Measurements from ENCODE around the gene KCNK6. TPM values are rescaled to one million over a fixed set of nuclear protein-coding genes. Genes with fewer than 3 reads are reported as not detected.

KCNK6 gene
- total and polyA plus RNA-seq, 4 donors, result 1.2 to 4.6 (median 2.7) TPM

DNA sequence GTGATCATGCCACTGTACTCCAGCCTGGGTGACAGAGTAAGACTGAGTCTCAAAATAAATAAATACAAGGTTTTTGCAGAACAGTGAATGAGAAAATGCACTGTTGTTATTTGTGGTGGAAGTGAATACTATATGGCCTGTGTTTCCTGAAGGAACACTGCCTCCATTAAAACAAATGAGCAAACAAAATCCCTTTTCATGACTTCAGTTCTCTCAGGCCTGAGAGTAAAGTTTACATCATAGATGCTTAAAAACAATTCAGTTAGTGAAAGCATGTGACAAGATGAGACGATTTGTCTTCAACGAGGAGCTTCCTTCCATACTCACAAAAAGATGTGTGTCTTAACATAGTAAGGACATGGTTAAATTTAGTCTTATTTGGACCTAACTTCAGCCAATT is 40.9 kb upstream of the KCNK6 start:
- no peak for DNase-seq (ENCODE audit: low spot score)
- TF ChIP-seq, protein P1, sequence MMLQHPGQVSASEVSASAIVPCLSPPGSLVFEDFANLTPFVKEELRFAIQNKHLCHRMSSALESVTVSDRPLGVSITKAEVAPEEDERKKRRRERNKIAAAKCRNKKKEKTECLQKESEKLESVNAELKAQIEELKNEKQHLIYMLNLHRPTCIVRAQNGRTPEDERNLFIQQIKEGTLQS (IDR thresholded peaks at IDR 0.05), result no peak
- TF ChIP-seq, protein P2, sequence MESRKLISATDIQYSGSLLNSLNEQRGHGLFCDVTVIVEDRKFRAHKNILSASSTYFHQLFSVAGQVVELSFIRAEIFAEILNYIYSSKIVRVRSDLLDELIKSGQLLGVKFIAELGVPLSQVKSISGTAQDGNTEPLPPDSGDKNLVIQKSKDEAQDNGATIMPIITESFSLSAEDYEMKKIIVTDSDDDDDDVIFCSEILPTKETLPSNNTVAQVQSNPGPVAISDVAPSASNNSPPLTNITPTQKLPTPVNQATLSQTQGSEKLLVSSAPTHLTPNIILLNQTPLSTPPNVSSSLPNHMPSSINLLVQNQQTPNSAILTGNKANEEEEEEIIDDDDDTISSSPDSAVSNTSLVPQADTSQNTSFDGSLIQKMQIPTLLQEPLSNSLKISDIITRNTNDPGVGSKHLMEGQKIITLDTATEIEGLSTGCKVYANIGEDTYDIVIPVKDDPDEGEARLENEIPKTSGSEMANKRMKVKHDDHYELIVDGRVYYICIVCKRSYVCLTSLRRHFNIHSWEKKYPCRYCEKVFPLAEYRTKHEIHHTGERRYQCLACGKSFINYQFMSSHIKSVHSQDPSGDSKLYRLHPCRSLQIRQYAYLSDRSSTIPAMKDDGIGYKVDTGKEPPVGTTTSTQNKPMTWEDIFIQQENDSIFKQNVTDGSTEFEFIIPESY (IDR thresholded peaks at IDR 0.05), result no peak
- TF ChIP-seq, protein P3, sequence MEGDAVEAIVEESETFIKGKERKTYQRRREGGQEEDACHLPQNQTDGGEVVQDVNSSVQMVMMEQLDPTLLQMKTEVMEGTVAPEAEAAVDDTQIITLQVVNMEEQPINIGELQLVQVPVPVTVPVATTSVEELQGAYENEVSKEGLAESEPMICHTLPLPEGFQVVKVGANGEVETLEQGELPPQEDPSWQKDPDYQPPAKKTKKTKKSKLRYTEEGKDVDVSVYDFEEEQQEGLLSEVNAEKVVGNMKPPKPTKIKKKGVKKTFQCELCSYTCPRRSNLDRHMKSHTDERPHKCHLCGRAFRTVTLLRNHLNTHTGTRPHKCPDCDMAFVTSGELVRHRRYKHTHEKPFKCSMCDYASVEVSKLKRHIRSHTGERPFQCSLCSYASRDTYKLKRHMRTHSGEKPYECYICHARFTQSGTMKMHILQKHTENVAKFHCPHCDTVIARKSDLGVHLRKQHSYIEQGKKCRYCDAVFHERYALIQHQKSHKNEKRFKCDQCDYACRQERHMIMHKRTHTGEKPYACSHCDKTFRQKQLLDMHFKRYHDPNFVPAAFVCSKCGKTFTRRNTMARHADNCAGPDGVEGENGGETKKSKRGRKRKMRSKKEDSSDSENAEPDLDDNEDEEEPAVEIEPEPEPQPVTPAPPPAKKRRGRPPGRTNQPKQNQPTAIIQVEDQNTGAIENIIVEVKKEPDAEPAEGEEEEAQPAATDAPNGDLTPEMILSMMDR (IDR thresholded peaks at IDR 0.05; ENCODE audit: low read depth, low read length, missing input control), result no peak
- TF ChIP-seq RAD21 (IDR thresholded peaks at IDR 0.05) (no peak), RXRA (IDR thresholded peaks at IDR 0.05) (no peak), FOXA1 (IDR thresholded peaks at IDR 0.05) (no peak), SP1 (IDR thresholded peaks at IDR 0.05) (no peak), TAF1 (conservative IDR thresholded peaks at IDR 0.05) (no peak), EGR1 (IDR thresholded peaks at IDR 0.05; ENCODE audit: low read depth in 2 of 2) (no peak), HNF4G (IDR thresholded peaks at IDR 0.05) (no peak), NR2F2 (IDR thresholded peaks at IDR 0.05) (no peak)
- TF ChIP-seq, protein P4, sequence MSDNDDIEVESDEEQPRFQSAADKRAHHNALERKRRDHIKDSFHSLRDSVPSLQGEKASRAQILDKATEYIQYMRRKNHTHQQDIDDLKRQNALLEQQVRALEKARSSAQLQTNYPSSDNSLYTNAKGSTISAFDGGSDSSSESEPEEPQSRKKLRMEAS (IDR thresholded peaks at IDR 0.05), result no peak
- H3K4me3 ChIP-seq (ENCODE audit: low read depth in 1 of 3, low read length in 3 of 3), result no peak overlapping the region
- WGBS, result 67% methylated on average over 2 of the region's 2 CpGs
- H3K27me3 ChIP-seq (ENCODE audit: control insufficient read depth in 4 of 4, insufficient read depth in 4 of 4, low read length in 3 of 4), result no peaks in the 10 kb centered on the region
- no peak overlapping the region for H3K9ac ChIP-seq (ENCODE audit: low read depth in 1 of 2, low read length in 2 of 2)
- no peaks in the 10 kb centered on the region for H3K9me3 ChIP-seq (ENCODE audit: control insufficient read depth in 4 of 4, low read length in 3 of 4)
- H3K36me3 ChIP-seq (ENCODE audit: control insufficient read depth in 4 of 4, insufficient read depth in 3 of 4, low read depth in 1 of 4, low read length in 3 of 4), result no peaks in the 10 kb centered on the region
- H3K27ac ChIP-seq (ENCODE audit: low read depth in 1 of 2, low read length in 2 of 2), result peak overlapping the region; percentile 12 to 54
- H3K4me1 ChIP-seq (ENCODE audit: control insufficient read depth in 4 of 4, insufficient read depth in 4 of 4, low read length in 3 of 4), result peaks cover 0 to 11% (median 5%) of the 10 kb centered on the region in 4 donors

DNA sequence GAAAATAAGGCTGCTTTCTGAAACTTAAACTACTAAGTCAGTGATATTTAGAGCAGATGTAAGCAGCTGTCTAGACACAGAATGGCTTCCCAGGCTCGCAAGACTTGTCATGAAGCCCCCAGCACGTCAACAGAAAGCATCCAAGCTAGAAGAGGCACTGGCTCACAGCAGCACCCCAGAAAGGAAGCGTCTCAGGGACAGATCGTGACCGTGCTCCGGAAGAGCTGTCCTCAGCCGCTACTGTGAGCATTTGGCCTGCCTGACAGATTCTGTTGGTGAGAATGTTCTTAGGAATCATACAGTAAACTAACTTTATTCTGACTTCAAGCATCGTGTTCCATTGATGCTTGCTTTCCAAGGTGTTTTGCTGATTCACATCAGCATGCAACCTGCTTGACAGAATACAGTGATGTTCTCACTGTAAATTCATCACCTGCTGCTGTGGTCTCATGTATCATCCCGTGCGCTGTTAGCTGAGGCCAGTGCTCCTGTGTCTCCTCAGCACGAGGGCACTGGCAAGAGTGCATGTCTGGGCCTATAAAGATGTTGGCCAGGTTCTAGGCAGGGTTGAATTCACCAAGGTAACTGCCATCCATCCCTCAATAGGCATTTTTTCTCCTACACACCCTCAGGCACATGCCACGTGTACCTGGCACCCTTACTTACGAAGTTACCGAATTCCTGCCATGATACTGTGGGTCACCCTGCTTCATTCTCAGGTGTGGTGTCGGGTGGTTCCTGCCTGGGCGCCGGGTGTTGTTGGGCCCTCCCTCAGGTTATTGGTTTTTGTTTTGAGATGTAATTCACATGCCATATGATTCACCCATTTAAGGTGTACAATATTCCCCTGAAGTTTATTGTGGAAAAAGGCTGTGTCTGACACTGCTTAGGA is 39.4 kb upstream of the KCNK6 start:
- Histone ChIP-seq H3K9me3 (ENCODE audit: control insufficient read depth in 4 of 4, low read length in 3 of 4) (no peaks in the 10 kb centered on the region), H3K36me3 (ENCODE audit: control insufficient read depth in 4 of 4, insufficient read depth in 3 of 4, low read depth in 1 of 4, low read length in 3 of 4) (no peaks in the 10 kb centered on the region), H3K4me3 (ENCODE audit: low read depth in 1 of 3, low read length in 3 of 3) (no peak overlapping the region), H3K4me1 (ENCODE audit: control insufficient read depth in 4 of 4, insufficient read depth in 4 of 4, low read length in 3 of 4) (peaks cover 0 to 11% (median 3%) of the 10 kb centered on the region in 4 donors), H3K27me3 (ENCODE audit: control insufficient read depth in 4 of 4, insufficient read depth in 4 of 4, low read length in 3 of 4) (no peaks in the 10 kb centered on the region), H3K27ac (ENCODE audit: low read depth in 1 of 2, low read length in 2 of 2) (peak overlapping the region in 1 of 2 donors; percentile 23), H3K9ac (ENCODE audit: low read depth in 1 of 2, low read length in 2 of 2) (no peak overlapping the region)
- DNase-seq (ENCODE audit: low spot score), result no peak
- WGBS, result 83% methylated on average over 17 of the region's 17 CpGs
- TF ChIP-seq, protein P3 (IDR thresholded peaks at IDR 0.05; ENCODE audit: low read depth, low read length, missing input control), result no peak
- TF ChIP-seq GABPA (IDR thresholded peaks at IDR 0.05 in 1 of 2, conservative IDR thresholded peaks at IDR 0.05 in 1 of 2), result no peak
- TF ChIP-seq FOXA1 (IDR thresholded peaks at IDR 0.05), result no peak
- peak; percentile 25 for TF ChIP-seq NR2F2 (IDR thresholded peaks at IDR 0.05)
